Measurements from ENCODE around the gene KIF5B. TPM values are rescaled to one million over a fixed set of nuclear protein-coding genes. Genes with fewer than 3 reads are reported as not detected.
"Not testable (repeated sequence)": the region's sequence is repeated elsewhere in the genome, so short reads cannot be mapped to it uniquely, and the experiment has no call there.

Gene KIF5B
- total RNA-seq, 1 experiment from 2014 or later: 27.7 TPM

DNA sequence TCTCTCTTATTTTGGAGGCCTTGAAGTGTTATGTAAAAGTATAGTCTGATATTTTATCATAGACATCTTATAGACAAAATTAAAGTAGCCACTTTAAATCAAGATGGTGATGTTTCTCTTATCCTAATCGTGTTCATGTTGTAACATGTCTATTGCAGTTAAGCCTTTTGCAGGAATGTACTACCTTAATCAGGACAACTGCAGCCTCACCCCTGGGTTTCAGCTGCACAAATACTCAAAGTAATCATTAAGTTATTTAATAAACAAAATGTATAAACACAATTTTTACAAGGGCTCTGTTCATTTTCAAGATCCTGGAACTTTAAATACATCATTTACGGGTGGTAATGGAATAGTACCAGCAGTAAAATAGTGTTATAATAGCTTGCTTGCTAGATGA, 14.4 kb upstream of the KIF5B start:
- no peak for DNase-seq

DNA sequence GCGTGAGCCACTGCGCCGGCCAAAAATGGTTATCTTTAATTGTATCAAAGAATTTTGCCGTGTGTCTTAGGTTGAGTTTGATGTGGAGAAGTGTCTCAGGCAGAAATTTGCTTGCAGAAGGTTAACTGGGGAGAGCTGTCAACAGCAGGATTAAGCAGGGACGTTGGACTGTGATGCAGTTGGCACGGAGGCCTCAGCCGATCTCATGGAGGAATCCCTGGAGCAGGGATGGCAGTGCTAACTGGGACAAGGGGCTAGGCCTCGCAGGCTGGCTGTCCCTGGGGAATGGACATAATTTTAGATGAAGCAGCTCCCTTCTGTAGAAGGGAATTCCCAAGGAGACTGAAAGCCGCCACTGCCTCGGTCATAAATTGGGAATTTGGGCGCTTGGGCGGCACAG, 12.3 kb upstream of the KIF5B start:
- H3K36me3 ChIP-seq: no peaks in the 10 kb centered on the region
- H3K4me3 ChIP-seq: no peak overlapping the region
- H3K9me3 ChIP-seq: peaks cover 6% of the 10 kb centered on the region; the same call in 1 of the 2 replicates
- no peaks in the 10 kb centered on the region for H3K27me3 ChIP-seq
- DNase-seq: no peak

More for the DNA sequence above, 14.4 kb upstream of the KIF5B start:
- Histone ChIP-seq H3K36me3 (no peaks in the 10 kb centered on the region), H3K27me3 (no peaks in the 10 kb centered on the region), H3K4me3 (no peak overlapping the region), H3K9me3 (peaks cover under 1% of the 10 kb centered on the region; the same call in 1 of the 2 replicates)

DNA sequence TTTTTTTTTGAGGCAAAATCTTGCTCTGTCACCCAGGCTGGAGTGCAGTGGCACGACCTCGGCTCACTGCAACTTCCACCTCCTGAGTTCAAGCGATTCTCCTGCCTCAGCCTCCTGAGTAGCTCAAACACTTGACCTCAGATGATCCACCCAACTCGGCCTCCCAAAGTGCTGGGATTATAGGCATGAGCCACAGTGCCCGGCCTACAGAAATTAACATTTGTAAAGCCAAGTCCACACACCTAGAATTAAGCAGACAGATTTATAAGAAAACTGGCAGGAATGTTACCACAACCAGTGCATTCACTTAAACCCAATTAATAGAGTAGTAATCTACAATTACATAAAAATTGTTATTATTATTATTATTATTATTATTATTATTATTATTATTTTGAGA, 11.7 kb upstream of the KIF5B start:
- DNase-seq, H3K4me3 ChIP-seq, H3K27me3 ChIP-seq, H3K36me3 ChIP-seq, H3K9me3 ChIP-seq: not testable (repeated sequence)

DNA sequence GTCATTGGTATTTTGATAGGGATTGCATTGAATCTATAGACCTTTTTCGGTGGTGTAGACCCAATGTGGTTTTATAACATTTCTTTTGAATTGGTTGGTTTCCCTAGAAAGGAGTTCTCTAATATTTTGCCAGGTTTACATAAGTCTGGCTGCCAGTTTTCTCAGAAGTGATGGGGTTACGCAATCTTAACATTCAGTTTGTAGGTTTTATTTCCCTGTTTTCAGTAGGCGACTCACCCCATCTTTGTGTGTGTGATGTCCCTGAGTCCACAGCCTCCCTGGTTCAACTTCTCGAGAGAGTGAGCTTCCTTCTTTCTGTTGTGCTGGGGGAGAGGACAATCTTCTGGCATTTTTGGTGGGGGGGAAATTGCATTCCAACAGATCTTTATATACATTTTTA, 9.6 kb upstream of the KIF5B start:
- H3K9me3 ChIP-seq: peaks cover 6% of the 10 kb centered on the region; the same call in 1 of the 2 replicates
- peak; percentile 15 for DNase-seq
- no peaks in the 10 kb centered on the region for H3K27me3 ChIP-seq
- H3K4me3 ChIP-seq: no peak overlapping the region
- no peaks in the 10 kb centered on the region for H3K36me3 ChIP-seq

DNA sequence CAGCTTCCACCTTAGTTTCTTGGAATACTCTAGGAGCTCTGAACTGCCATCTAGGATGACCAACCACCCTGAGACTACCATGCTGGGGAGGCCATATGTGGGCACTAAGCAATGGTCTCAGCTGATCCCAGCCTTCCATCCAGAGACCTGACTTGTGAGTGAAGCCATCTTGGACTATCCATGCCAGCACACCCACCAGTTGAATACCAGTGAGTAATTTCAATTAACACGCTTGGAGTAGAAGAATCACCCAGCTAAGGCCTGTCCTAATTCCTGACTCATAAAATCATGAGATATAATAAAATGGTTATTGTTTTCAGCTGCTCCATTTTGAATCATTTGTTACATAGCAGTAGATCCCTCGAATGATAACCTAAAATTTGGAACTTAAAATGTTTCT, 5.2 kb upstream of the KIF5B start:
- no peaks in the 10 kb centered on the region for H3K27me3 ChIP-seq
- H3K36me3 ChIP-seq: no peaks in the 10 kb centered on the region
- no peak overlapping the region for H3K4me3 ChIP-seq
- H3K9me3 ChIP-seq: peaks cover 6% of the 10 kb centered on the region; the same call in 1 of the 2 replicates
- no peak for DNase-seq

DNA sequence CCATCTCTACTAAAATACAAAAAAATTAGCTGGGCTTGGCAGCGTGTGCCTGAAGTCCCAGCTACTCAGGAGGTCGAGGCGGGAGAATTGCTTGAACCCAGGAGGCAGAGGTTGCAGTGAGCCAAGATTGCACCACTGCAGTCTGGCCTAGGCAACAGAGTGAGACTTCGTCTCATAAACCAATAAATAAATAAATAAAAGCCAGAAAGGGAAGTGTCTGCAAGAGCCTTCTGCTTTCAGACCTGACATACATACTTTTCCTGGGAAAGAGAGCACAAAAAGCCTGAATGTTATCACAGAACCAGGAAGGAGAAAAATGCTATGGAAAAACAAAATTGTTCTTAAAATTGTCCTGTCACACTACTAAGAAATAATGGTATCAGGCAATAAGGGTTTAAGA, 4.1 kb upstream of the KIF5B start:
- Histone ChIP-seq H3K4me3 (no peak overlapping the region), H3K9me3 (peaks cover 2% of the 10 kb centered on the region; the same call in 1 of the 2 replicates), H3K27me3 (no peaks in the 10 kb centered on the region), H3K36me3 (peaks cover 3% of the 10 kb centered on the region; the same call in 1 of the 2 replicates)
- DNase-seq: no peak

DNA sequence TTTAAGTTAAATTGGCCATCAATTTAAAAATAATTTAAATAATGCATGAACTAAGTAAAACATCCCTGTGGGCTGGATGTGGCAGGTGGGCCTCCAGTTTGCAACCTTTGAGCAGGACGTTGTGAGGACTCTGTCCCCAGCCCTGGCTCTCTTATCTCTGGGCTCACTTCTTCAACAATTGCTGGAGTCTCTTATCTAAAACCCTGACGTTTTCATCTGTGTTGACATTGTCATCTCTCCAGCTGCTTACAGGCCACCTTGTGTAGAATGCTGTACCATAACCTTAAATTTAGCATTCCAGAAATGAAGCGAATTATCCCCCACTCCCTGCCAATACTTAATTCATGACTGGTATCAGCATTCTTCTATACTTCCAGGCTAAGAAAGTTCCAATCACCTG, 3.2 kb upstream of the KIF5B start:
- no peak for DNase-seq
- no peak overlapping the region for H3K4me3 ChIP-seq
- H3K9me3 ChIP-seq: no peaks in the 10 kb centered on the region
- no peaks in the 10 kb centered on the region for H3K27me3 ChIP-seq
- H3K36me3 ChIP-seq: peaks cover 3% of the 10 kb centered on the region; the same call in 1 of the 2 replicates

DNA sequence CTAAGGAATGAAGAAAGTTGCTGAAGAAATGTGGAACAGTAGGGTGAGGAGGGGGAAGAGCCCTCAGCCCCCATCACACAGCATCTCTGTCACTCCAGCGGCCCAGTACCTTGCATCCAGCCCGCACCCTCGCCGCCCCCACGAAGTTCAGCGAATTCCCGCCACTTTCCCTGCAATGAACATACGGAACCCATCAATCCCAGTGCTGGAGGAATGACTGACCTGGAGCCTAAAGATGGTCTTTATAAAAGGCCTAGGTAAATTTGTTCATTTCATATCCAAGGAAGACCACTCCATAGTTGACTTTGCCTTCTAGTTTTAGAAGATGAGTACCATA, 779 bp upstream of the KIF5B start:
- Histone ChIP-seq H3K4me3 (peak overlapping the region; percentile 83), H3K27me3 (no peaks in the 10 kb centered on the region), H3K36me3 (peaks cover 6% of the 10 kb centered on the region), H3K9me3 (no peaks in the 10 kb centered on the region)
- DNase-seq: no peak

DNA sequence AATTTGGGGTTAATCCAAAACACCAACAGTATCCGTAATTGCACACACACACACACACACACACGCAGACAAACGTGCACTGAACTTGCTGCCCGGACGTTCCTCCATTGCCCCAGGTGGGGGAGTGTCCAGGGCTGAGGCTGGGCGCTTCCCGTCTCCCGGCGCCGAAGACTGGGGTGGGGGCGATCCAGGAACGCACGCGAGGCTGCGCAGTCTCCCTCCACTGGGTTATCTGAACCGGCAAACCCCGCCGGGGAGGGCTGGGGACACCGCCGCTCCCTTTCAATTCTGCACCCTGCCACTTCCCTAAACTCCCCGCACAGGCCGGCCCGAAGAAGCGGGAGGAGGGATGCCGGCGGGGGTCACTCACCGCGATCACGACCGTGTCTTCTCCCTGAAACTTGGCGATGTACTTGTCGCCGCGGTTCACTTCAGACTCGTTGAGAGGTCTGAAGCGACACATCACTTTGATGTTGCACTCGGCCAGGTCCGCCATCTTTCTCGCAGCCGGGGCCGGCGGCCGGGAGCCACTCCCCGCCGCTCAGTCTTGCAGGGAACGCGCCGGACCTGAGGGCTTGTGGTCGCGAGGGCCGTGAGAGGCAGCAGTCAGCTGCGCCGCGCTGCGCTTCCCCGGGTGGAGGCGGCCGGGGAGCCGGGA, 618 bp downstream of the KIF5B start:
- peak; percentile 72 for DNase-seq
- Histone ChIP-seq H3K4me3 (peak overlapping the region; percentile 83), H3K27me3 (no peaks in the 10 kb centered on the region), H3K9me3 (no peaks in the 10 kb centered on the region), H3K36me3 (peaks cover 13% of the 10 kb centered on the region)

DNA sequence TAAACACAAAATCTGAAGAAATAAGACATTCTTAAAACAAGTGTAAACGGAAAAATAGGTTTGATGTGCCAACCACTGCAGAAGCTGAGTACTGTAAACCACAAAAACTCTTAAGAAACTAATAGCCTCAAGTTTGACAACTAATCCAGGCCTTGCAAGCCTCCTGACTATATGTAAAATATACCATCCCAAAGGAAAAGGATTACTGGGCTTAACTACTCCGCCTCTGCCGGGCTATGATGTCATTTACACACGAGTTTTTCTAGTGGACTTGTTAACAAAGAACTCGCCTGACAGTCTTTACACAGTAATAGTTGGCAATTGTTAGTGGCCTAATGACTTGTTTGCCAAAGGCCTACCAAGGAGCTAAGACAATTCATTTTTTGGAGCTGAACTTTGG, 2.1 kb downstream of the KIF5B start:
- peak; percentile 40 for DNase-seq
- Histone ChIP-seq H3K4me3 (peak overlapping the region; percentile 83), H3K36me3 (peaks cover 27% of the 10 kb centered on the region), H3K9me3 (no peaks in the 10 kb centered on the region), H3K27me3 (no peaks in the 10 kb centered on the region)

DNA sequence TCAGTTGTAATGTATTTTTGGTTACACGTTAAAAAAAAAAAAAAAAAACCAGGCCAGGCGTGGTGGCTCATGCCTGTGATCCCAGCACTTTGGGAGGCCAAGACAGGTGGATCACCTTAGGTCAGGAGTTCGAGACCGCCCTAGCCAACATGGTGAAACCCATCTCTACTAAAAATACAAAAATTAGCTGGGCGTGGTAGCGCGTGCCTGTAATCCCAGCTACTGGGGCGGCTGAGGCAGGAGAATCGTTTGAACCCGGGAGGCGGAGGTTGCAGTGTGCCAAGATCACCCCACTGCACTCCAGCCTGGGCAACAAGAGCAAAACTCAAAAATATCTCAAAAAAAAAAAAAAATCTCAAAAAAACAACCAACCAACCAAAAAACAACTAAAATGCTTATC, 2.8 kb downstream of the KIF5B start:
- not testable (repeated sequence) for H3K9me3 ChIP-seq, H3K27me3 ChIP-seq, DNase-seq
- Histone ChIP-seq H3K4me3 (peak overlapping the region; percentile 83), H3K36me3 (peaks cover 29% of the 10 kb centered on the region)

DNA sequence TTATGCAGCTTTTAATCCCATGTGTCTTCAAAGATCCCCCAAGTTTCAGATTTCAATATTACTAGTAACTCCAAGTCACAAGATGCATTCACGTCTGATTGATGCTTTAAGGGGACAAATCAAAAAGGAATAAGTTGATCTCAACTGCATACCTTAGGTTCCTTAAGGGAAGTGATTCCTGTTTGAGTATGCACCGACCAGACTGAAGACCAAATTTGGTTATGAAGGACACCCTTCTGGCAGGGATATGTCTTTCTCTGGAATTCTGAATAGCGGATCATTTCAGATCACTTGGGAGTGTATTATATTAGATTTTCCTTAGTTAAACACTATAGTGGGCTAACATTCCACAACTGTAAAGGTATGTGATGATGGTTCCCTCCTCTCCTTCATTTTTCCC, 4.3 kb downstream of the KIF5B start:
- Histone ChIP-seq H3K9me3 (no peaks in the 10 kb centered on the region), H3K36me3 (peaks cover 44% of the 10 kb centered on the region), H3K27me3 (no peaks in the 10 kb centered on the region), H3K4me3 (no peak overlapping the region)
- DNase-seq: no peak

DNA sequence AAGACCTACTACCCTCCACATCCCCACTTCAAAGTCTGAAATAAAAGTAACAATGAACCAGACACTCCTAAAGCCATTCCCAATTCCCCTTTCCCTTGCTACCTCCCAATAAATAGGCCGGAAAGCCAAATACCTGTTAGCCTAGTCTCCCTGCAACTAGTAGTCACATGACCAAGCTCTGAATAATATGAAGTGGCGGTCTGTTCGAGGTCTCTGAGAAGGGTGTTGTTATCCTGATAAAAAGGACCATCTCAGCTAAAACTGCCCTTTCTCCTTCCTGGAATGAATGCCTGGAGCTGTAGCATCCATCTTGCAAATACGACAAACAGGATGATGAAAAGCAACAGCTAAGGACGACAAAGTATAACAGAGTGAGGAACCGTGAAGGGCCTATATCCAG, 6.0 kb downstream of the KIF5B start:
- no peaks in the 10 kb centered on the region for H3K9me3 ChIP-seq
- H3K36me3 ChIP-seq: peaks cover 58% of the 10 kb centered on the region
- no peak overlapping the region for H3K4me3 ChIP-seq
- no peaks in the 10 kb centered on the region for H3K27me3 ChIP-seq
- no peak for DNase-seq

DNA sequence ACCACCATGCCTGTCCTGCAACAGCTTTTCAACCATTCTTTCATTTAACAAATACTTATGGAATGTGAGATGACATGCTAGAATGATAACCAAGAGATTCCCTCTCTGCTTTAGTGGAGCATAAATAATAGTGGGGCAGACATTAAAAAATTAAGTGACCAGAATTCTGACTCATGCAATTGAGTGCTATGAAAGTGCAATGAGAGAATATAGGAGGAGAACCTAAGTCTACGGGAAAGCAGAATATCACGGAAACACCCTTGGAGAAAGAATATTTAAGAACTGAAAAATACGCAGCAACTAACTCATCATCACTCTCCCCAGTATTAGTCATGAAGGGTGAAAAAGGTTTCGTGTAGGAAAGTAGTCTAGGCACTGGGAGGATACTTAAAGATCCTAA, 7.1 kb downstream of the KIF5B start:
- H3K27me3 ChIP-seq: no peaks in the 10 kb centered on the region
- H3K9me3 ChIP-seq: no peaks in the 10 kb centered on the region
- no peak overlapping the region for H3K4me3 ChIP-seq
- peaks cover 69% of the 10 kb centered on the region for H3K36me3 ChIP-seq
- DNase-seq: no peak

DNA sequence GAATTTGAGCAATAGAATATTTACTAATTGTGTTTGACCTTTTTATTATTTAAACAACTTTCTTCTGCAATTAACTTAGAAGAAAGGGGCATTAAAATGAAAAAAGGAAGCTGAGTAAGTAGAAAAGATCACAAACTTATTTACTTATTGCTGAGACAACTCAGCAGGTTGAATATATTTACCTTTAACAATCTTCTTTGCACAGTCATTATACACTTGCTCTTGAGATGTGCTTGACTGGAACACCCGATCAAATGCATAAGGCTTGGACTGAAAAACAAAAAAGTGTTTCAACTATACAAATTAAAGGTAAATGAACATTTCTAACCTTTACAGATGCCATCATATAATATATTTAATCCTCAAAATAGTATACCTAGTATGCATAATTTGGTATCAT, 7.9 kb downstream of the KIF5B start:
- no peaks in the 10 kb centered on the region for H3K9me3 ChIP-seq
- no peaks in the 10 kb centered on the region for H3K27me3 ChIP-seq
- no peak for DNase-seq
- no peak overlapping the region for H3K4me3 ChIP-seq
- peaks cover 72% of the 10 kb centered on the region for H3K36me3 ChIP-seq

DNA sequence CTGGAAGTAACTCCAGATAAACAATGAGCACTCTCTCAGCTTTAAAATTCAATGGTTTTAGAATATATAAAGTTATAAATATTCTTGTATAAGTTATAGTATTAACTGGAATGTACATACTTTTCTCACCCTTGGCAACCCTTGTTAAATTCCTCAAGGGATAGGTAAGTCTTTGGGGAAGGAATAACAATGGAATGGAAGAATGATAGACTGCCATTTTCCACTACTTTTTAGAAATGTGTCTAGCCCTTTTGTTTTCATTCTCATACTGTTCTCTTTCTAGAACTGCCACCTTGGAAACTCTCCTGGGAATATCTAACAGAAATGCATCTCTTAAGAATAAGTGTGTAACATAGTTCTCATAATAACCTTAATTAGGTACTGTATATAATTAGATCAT, 8.3 kb downstream of the KIF5B start:
- H3K27me3 ChIP-seq: no peaks in the 10 kb centered on the region
- H3K4me3 ChIP-seq: no peak overlapping the region
- H3K9me3 ChIP-seq: no peaks in the 10 kb centered on the region
- H3K36me3 ChIP-seq: peaks cover 72% of the 10 kb centered on the region
- DNase-seq: no peak

DNA sequence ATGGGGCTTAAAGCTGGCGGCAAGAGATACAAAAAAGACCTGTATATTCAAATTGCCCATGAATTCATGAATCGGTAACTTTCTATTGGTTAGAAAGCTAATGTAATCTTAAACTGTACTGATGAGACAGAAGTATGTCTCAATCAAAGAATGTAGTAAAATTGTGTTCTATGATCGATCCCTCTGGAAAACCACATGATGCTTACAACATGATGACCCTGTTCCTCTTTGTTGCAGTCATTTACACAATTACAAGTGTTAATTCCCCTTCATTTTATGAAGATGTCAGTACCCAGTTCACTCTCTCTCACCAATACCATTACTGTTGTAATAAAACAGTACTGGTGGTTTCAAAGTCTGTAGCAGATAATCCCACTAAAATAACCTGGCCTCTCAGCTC, 10.1 kb downstream of the KIF5B start:
- H3K36me3 ChIP-seq: peaks cover 72% of the 10 kb centered on the region
- H3K4me3 ChIP-seq: no peak overlapping the region
- no peaks in the 10 kb centered on the region for H3K9me3 ChIP-seq
- DNase-seq: no peak
- no peaks in the 10 kb centered on the region for H3K27me3 ChIP-seq

DNA sequence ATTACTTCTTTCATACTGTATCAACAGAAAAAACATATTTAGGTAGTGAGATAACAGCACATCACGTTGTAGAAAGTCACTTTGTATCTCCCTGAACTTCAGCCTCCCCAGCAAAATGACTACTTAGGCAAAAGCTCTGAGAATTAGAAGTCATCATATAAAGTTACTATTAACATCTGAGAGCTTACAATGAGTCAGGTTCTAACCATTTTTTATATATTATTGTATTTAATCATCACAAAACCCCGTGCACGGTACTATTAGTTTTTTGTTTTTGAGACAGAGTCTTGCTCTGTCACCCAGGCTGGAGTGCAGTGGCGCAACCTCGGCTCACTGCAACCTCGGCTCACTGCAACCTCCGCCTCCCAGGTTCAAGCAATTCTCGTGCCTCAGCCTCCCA, 13.5 kb downstream of the KIF5B start:
- H3K36me3 ChIP-seq: peaks cover 71% of the 10 kb centered on the region
- peak; percentile 5 for DNase-seq
- not testable (repeated sequence) for H3K9me3 ChIP-seq, H3K4me3 ChIP-seq, H3K27me3 ChIP-seq
